K562 (cell line): ENCODE measurements around the gene ARHGAP26. TPM values are rescaled to one million over a fixed set of nuclear protein-coding genes. Genes with fewer than 3 reads are reported as not detected.

Source experiments
- ATAC-seq: fragments of 200-7000 bp; cut with Tn5 transposase; 3 replicates; pipeline ENCODE4 v1.9.1; 2020; ENCODE audit warnings: moderate library complexity
- BruUV-seq: library from RNA; stranded (reverse); fragments of 400-500 nt; replicated peaks from 2 replicates; lab custom pipeline; 2021; lab: Mats Ljungman, UMichigan
- CTCF ChIA-PET: fragments of 300-600 bp; formaldehyde crosslinking; extraction: SDS; loops from one replicate; lab custom pipeline; 2021; ENCODE audit warnings: low intra/inter-chr PET ratio; lab: Yijun Ruan, JAX
- POLR2A ChIA-PET: fragments of 300-600, 350-650 bp; sonication (Branson Sonifier 250); formaldehyde crosslinking; extraction: SDS; loops from one replicate; lab custom pipeline; 2021; ENCODE audit warnings: antibody characterized with exemption, inconsistent platforms; lab: Yijun Ruan, JAX
- DNase-seq, 4 experiments: peaks; one replicate each; pipeline versions ENCODE4 v3.0.0 to v3.0.0-alpha.2; 2011 to 2018; ENCODE audit warnings: low spot score in 3 of 4, mixed read lengths in 3 of 4; ENCODE audit errors: extremely low read depth in 1 of 4
- FAIRE-seq: peaks from 2 replicates; lab custom pipeline; 2011; peaks lifted over from hg19 to GRCh38; lab: Jason Lieb, UNC
- H2AFZ ChIP-seq: 2 replicates; pipeline ENCODE4 v1.6.0; 2011; ENCODE audit warnings: low read depth, low read length, control low read depth, inconsistent platforms
- H3K27ac ChIP-seq: fragments of 200-600 bp; 3 replicates; pipeline ENCODE4 v1.8.0; 2011; ENCODE audit warnings: low read depth, mild to moderate bottlenecking, control low read depth, inconsistent platforms, low read length, moderate library complexity, mixed read lengths; ENCODE audit errors: extremely low read depth
- H3K27me3 ChIP-seq, 2 experiments: fragments of 300-600 bp in 1 of 2; 2 replicates in 1 of 2; 3 replicates in 1 of 2; pipeline versions ENCODE4 v1.6.0 to v1.8.0; 2011; ENCODE audit warnings: inconsistent platforms in 2 of 2, low read length in 2 of 2, mild to moderate bottlenecking in 1 of 2, mixed read lengths in 1 of 2, moderate library complexity in 1 of 2; ENCODE audit not compliant: control insufficient read depth in 2 of 2, insufficient read depth in 2 of 2
- H3K36me3 ChIP-seq: fragments of 300-600 bp; 3 replicates; pipeline ENCODE4 v1.8.0; 2011; ENCODE audit warnings: mild to moderate bottlenecking, low read length, inconsistent platforms; ENCODE audit not compliant: control insufficient read depth, insufficient read depth
- H3K4me1 ChIP-seq, 2 experiments: fragments of 200-600 bp in 1 of 2; replicated peaks in 1 of 2; 2 replicates in 1 of 2; 3 replicates in 1 of 2; pipeline versions ENCODE4 v1.5.1 to v1.8.0; 2011; ENCODE audit warnings: inconsistent platforms in 2 of 2, low read length in 2 of 2, mild to moderate bottlenecking in 1 of 2, mixed read lengths in 1 of 2, moderate library complexity in 1 of 2; ENCODE audit not compliant: control insufficient read depth in 2 of 2, insufficient read depth in 2 of 2
- H3K4me2 ChIP-seq: 2 replicates; pipeline ENCODE4 v1.6.1; 2011; ENCODE audit warnings: low read length, control low read depth, inconsistent platforms, mixed read lengths; ENCODE audit not compliant: insufficient read depth
- H3K4me3 ChIP-seq: fragments of 200-600 bp; sonication (generic), shearing (Covaris generic); 2 replicates; pipeline ENCODE4 v1.5.1; 2016; ENCODE audit warnings: control low read depth, inconsistent platforms
- H3K79me2 ChIP-seq: fragments of 200-600 bp; 3 replicates; pipeline ENCODE4 v1.8.0; 2011; ENCODE audit warnings: low read length, inconsistent platforms; ENCODE audit not compliant: control insufficient read depth, insufficient read depth
- H3K9ac ChIP-seq, 2 experiments: 2 replicates each; pipeline versions ENCODE4 v1.6.0 to v1.6.1; 2011; ENCODE audit warnings: low read depth in 2 of 2, low read length in 2 of 2, control low read depth in 1 of 2, inconsistent platforms in 1 of 2, mild to moderate bottlenecking in 1 of 2, mixed read lengths in 1 of 2; ENCODE audit not compliant: insufficient read depth in 1 of 2
- H3K9me1 ChIP-seq: one replicate; pipeline ENCODE4 v1.6.0; 2011; ENCODE audit warnings: inconsistent platforms, mild to moderate bottlenecking, low read length, moderate library complexity; ENCODE audit not compliant: control insufficient read depth, insufficient read depth
- H3K9me3 ChIP-seq: replicated peaks from 2 replicates; pipeline ENCODE4 v1.5.1; 2011; ENCODE audit warnings: low read depth, low read length, inconsistent platforms; ENCODE audit not compliant: control insufficient read depth, insufficient read depth
- H4K20me1 ChIP-seq: replicated peaks from 2 replicates; pipeline ENCODE4 v1.6.1; 2011; ENCODE audit warnings: low read length, inconsistent platforms, mixed read lengths; ENCODE audit not compliant: control insufficient read depth, insufficient read depth
- BRD9 ChIP-seq: fragments of 450-650 bp; IDR thresholded peaks from 2 replicates; pipeline ENCODE4 v1.6.1; 2018; ENCODE audit warnings: low read depth; ENCODE audit not compliant: partially characterized antibody
- GABPB2 ChIP-seq: fragments of 250-450 bp; sonication (Bioruptor Pico); conservative IDR thresholded peaks from 2 replicates; pipeline ENCODE4 v1.5.1; 2021; ENCODE audit warnings: mild to moderate bottlenecking
- HMGXB4 ChIP-seq: sonication (generic); formaldehyde crosslinking; IDR thresholded peaks from 2 replicates; pipeline ENCODE4 v1.8.1; 2023; ENCODE audit warnings: mild to moderate bottlenecking, missing genetic modification reagents
- KDM4B ChIP-seq, 2 experiments: fragments of 450-650 bp in 1 of 2; sonication (generic) in 1 of 2; IDR thresholded peaks; 2 replicates each; pipeline ENCODE4 v1.6.1; 2016 to 2017; ENCODE audit warnings: borderline replicate concordance in 2 of 2, antibody characterized with exemption in 1 of 2, low read depth in 1 of 2, mild to moderate bottlenecking in 1 of 2
- NEUROD1 ChIP-seq: fragments of 150-350 bp; IDR thresholded peaks from 2 replicates; pipeline ENCODE4 v1.6.1; 2014; ENCODE audit warnings: borderline replicate concordance, low read length, low read depth; ENCODE audit not compliant: partially characterized antibody
- NKRF ChIP-seq: fragments of 450-650 bp; IDR thresholded peaks from 2 replicates; pipeline ENCODE4 v1.6.1; 2016; ENCODE audit warnings: borderline replicate concordance
- SMAD2 ChIP-seq: fragments of 150-350 bp; IDR thresholded peaks from 2 replicates; pipeline ENCODE4 v1.6.1; 2014; ENCODE audit warnings: low read depth, mild to moderate bottlenecking, low read length
- ZC3H11A ChIP-seq: IDR thresholded peaks from 2 replicates; pipeline ENCODE4 v1.6.1; 2012; ENCODE audit warnings: low read depth, low read length, improper control_type of control experiment
- ZNF133 ChIP-seq: fragments of 250-450 bp; sonication (Bioruptor Pico); IDR thresholded peaks from 2 replicates; pipeline ENCODE4 v1.4.0; 2020; ENCODE audit warnings: mild to moderate bottlenecking
- ZNF316 ChIP-seq: fragments of 450-650 bp; IDR thresholded peaks from 2 replicates; pipeline ENCODE4 v1.6.1; 2016
- WGBS: fragments of 100-300 bp; shearing (Covaris generic); methylation state at CpG from one replicate; pipeline ENCODE4 v1.1.6; 2016; ENCODE audit warnings: low coverage, mixed read lengths; ENCODE audit not compliant: insufficient coverage; ENCODE audit errors: missing lambda C conversion rate; 5-methylcytosine and 5-hydroxymethylcytosine counted together
- in situ Hi-C: fragments of 300-500 bp; cut with MboI; formaldehyde crosslinking; loops from 4 replicates; pipeline ENCODE4 v1.15.0; 2018; ENCODE audit warnings: inconsistent platforms, mixed read lengths
- intact Hi-C: fragments of 100-400 bp; cut with micrococcal nuclease; formaldehyde crosslinking; loops from 2 replicates; pipeline ENCODE4 v1.14.2; 2022
- polyA plus RNA-seq, 8 experiments: library from polyadenylated mRNA; depleted of rRNA in 4 of 8; stranded (reverse) in 5 of 8; unstranded in 3 of 8; fragments of >200 nt; fragmentation: Nextera tagmentation in 2 of 8; fragmentation: Illumina TruSeq in 1 of 8; extraction: Ambion mirVana in 2 of 8; extraction: Trizol in 1 of 8; gene quantifications; 2 replicates each; pipeline versions ENCODE4 v1.2.1 to v1.2.3, GENCODE V29; 2011 to 2014; ENCODE audit warnings: inconsistent platforms in 1 of 8, missing spikeins in 1 of 8
- total RNA-seq, 7 experiments: library from RNA; depleted of rRNA in 6 of 7; stranded (reverse); fragments of >200 nt in 6 of 7; fragmentation: Illumina TruSeq in 2 of 7; extraction: Trizol in 2 of 7; gene quantifications; 2 replicates each; pipeline versions ENCODE4 v1.2.1 to v1.2.3, GENCODE V29; 2011 to 2021; ENCODE audit warnings: low replicate concordance in 1 of 7

Gene ARHGAP26
- total and polyA plus RNA-seq, 9 of the 15 experiments (the other 6 are each of a cell fraction or from before 2014, with no cell fraction given) = 0.13 to 1.1 (median 0.55) TPM

GRCh38 chr5:142833517-142834449 lies 63.6 kb downstream of the ARHGAP26 start:
- H3K79me2 ChIP-seq = no peaks in the 10 kb centered on the region
- no peak overlapping the region for H3K27ac ChIP-seq
- H3K4me1 ChIP-seq = no peaks in the 10 kb centered on the region; a peak in 1 of 5 replicates
- no peaks in the 10 kb centered on the region for H3K9me1 ChIP-seq
- H3K9me3 ChIP-seq = no peaks in the 10 kb centered on the region
- H4K20me1 ChIP-seq = no peaks in the 10 kb centered on the region
- no peak overlapping the region for H3K4me2 ChIP-seq
- 5% methylated on average over 7 of the region's 7 CpGs for WGBS
- FAIRE-seq (no peak), ATAC-seq (no peak), DNase-seq (no peak)
- no peak for TF ChIP-seq ZNF133 (CRISPR knock-in tag)
- peak; percentile 44 for TF ChIP-seq ZNF316
- no TSS peak for BruUV-seq
- ChIA-PET POLR2A (no interaction called here), CTCF (interaction anchor here (0.6 kb wide), 1 partner anchor 1484 kb away, joined by 4 read pairs; the partner anchor contains the start of gene PCDHGB1)
- no peak overlapping the region for H3K9ac ChIP-seq
- intact Hi-C loops = no loop called here
- no peak overlapping the region for H3K4me3 ChIP-seq
- peaks cover 1% of the 10 kb centered on the region in 2 experiments; a peak in 1 of 5 replicates for H3K27me3 ChIP-seq
- no peaks in the 10 kb centered on the region for H3K36me3 ChIP-seq
- in situ Hi-C loops = no loop called here
- no peak overlapping the region for H2AFZ ChIP-seq

DNA sequence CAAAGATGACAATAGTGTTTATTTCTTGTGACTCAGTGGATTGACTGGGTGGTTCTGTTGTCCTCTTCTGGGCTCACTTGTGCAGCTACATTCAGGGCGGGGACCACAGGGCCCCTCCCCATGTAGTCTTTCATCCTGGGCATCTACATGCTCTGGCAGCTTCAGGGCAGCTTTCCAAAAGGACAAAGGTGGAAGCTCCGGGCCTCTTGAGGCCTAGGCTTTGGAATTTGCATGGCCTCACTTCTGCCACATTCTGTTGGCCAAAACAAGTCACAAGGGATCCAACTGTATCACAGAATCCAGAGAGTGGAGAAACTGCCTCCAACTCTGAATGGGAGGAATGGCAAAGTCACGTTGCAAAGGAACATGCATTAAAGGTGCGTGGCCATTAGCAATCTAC lies 64.3 kb downstream of the ARHGAP26 start:
- no peak for ATAC-seq
- 0% methylated on average over 4 of the region's 4 CpGs for WGBS
- no peak overlapping the region for H3K9ac ChIP-seq
- ChIA-PET CTCF (no interaction called here), POLR2A (no interaction called here)
- no peaks in the 10 kb centered on the region for H4K20me1 ChIP-seq
- no TSS peak for BruUV-seq
- H3K79me2 ChIP-seq = no peaks in the 10 kb centered on the region
- H3K9me1 ChIP-seq = no peaks in the 10 kb centered on the region
- in situ Hi-C loops (no loop called here), intact Hi-C loops (no loop called here)
- DNase-seq = no peak
- H3K36me3 ChIP-seq = no peaks in the 10 kb centered on the region
- no peak overlapping the region for H2AFZ ChIP-seq
- no peaks in the 10 kb centered on the region; a peak in 1 of 5 replicates for H3K4me1 ChIP-seq
- H3K4me3 ChIP-seq = no peak overlapping the region
- no peaks in the 10 kb centered on the region for H3K9me3 ChIP-seq
- no peaks in the 10 kb centered on the region for H3K27me3 ChIP-seq
- FAIRE-seq = no peak
- no peak overlapping the region for H3K27ac ChIP-seq
- H3K4me2 ChIP-seq = no peak overlapping the region
- no peak for TF ChIP-seq NKRF
- no peak for TF ChIP-seq SMAD2
- no peak for TF ChIP-seq NEUROD1
- TF ChIP-seq BRD9 = no peak
- TF ChIP-seq ZC3H11A = no peak
- no peak for TF ChIP-seq GABPB2 (CRISPR knock-in tag)
- no peak for TF ChIP-seq KDM4B (IDR thresholded peaks at IDR 0.05; ENCODE audit: borderline replicate concordance in 2 of 2, low read depth in 1 of 2)
- no peak for TF ChIP-seq HMGXB4 (CRISPR knock-in tag)
